Testis (tissue), 5 donors: ENCODE data around the gene CXCL10. TPM values are rescaled to one million over a fixed set of nuclear protein-coding genes. Genes with fewer than 3 reads are reported as not detected.

Experiments
- DNase-seq: peaks from one replicate; pipeline ENCODE4 v3.0.0-alpha.2; 2019
- H3K27ac ChIP-seq, 2 donors: fragments of 200-600 bp; sonication (generic); one replicate each; pipeline ENCODE4 v1.5.1; 2019
- H3K27me3 ChIP-seq: fragments of 200-600 bp; sonication (generic); one replicate; pipeline ENCODE4 v1.5.1; 2019
- H3K36me3 ChIP-seq: fragments of 200-600 bp; sonication (generic); one replicate; pipeline ENCODE4 v1.5.1; 2017; ENCODE audit warnings: low read depth; ENCODE audit errors: missing control alignments
- H3K4me1 ChIP-seq: fragments of 200-600 bp; sonication (generic); one replicate; pipeline ENCODE4 v1.5.1; 2019
- H3K4me3 ChIP-seq, 2 donors: fragments of 200-600 bp; sonication (generic); one replicate each; pipeline ENCODE4 v1.5.1; 2017 to 2019
- H3K9me3 ChIP-seq: fragments of 200-600 bp; sonication (generic); one replicate; pipeline ENCODE4 v1.5.1; 2017
- CTCF ChIP-seq, 3 experiments: fragments of 450-650 bp in 2 of 3; fragments of 200-600 bp in 1 of 3; sonication (generic) in 1 of 3; IDR thresholded peaks; one replicate each; pipeline ENCODE4 v1.5.1; 2016 to 2019; ENCODE audit warnings: antibody characterized with exemption in 3 of 3, mild to moderate bottlenecking in 2 of 3, moderate library complexity in 1 of 3
- POLR2A ChIP-seq: fragments of 450-650 bp; IDR thresholded peaks from one replicate; pipeline ENCODE4 v1.6.1; 2017; ENCODE audit warnings: antibody characterized with exemption, mild to moderate bottlenecking, moderate library complexity
- WGBS, 2 donors: methylation state at CpG; one replicate each; pipeline ENCODE4 v1.1.5; 2018; 5-methylcytosine and 5-hydroxymethylcytosine counted together
- intact Hi-C: fragments of 100-400 bp; cut with DNase I; formaldehyde crosslinking; loops from one replicate; pipeline ENCODE4 v1.15.1; 2023; ENCODE audit warnings: low total_unique reads
- long read RNA-seq, 2 donors: transcript quantifications; one replicate each; lab custom pipeline, GENCODE V29; 2026
- polyA plus RNA-seq: library from polyadenylated mRNA; stranded (reverse); fragments of 350-450 nt; fragmentation: Illumina TruSeq; extraction: RNeasy Lipid Tissue Mini Kit (QIAGEN cat#74804); gene quantifications from one replicate; pipeline ENCODE4 v1.2.3, GENCODE V29; 2014; ENCODE audit warnings: low read depth, low replicate concordance; ENCODE audit not compliant: insufficient read depth
- total RNA-seq, 2 donors: library from RNA; depleted of rRNA; stranded (reverse); fragments of >200 nt; gene quantifications; one replicate each; pipeline ENCODE4 v1.2.3, GENCODE V29; 2016

The CXCL10 gene
- total RNA-seq, result not detected
- polyA plus RNA-seq, result 5.9 TPM
- long read RNA-seq, donor 1, partial matches to known transcripts, result 0 of 4 reads
- long read RNA-seq, donor 1, other reads (novel, unspliced or antisense), result 0 of 4 reads
- long read RNA-seq, donor 2, result 0 reads

GRCh38 chr4:76023389-76023788 lies at the start of gene CXCL10:
CXCL10 (minus strand) TSS chr4:76023497; CDS start chr4:76023431, 66 bp downstream.
- Histone ChIP-seq H3K4me1 (no peaks in the 10 kb centered on the region), H3K4me3 (no peak within 1 kb of the TSS), H3K27me3 (no peaks in the 10 kb centered on the region), H3K27ac (no peak within 1 kb of the TSS), H3K36me3 (no peaks in the 10 kb centered on the region), H3K9me3 (no peaks in the 10 kb centered on the region)
- DNase-seq, result no peak
- 36 to 46% methylated on average over 3 of the region's 3 CpGs for WGBS, 2 donors
- intact Hi-C loops, result no loop called here
- TF ChIP-seq POLR2A, result no peak
- no peak for TF ChIP-seq CTCF (IDR thresholded peaks at IDR 0.05)

GRCh38 chr4:76072760-76073159 lies 49.5 kb upstream of the CXCL10 start:
- Histone ChIP-seq H3K36me3 (no peaks in the 10 kb centered on the region), H3K9me3 (no peaks in the 10 kb centered on the region), H3K4me3 (no peak overlapping the region), H3K27me3 (no peaks in the 10 kb centered on the region), H3K4me1 (no peaks in the 10 kb centered on the region), H3K27ac (no peak overlapping the region)
- WGBS, 2 donors, result 81 to 83% methylated on average over 4 of the region's 4 CpGs
- TF ChIP-seq POLR2A (no peak), CTCF (IDR thresholded peaks at IDR 0.05) (no peak)
- no peak for DNase-seq
- intact Hi-C loops, result no loop called here

GRCh38 chr4:76067652-76068286 lies 44.5 kb upstream of the CXCL10 start:
- TF ChIP-seq POLR2A, result no peak
- peak; percentile 60 to 75 (median 72) for TF ChIP-seq CTCF (IDR thresholded peaks at IDR 0.05)
- no peak overlapping the region for H3K4me3 ChIP-seq
- H3K36me3 ChIP-seq, result no peaks in the 10 kb centered on the region
- no peaks in the 10 kb centered on the region for H3K9me3 ChIP-seq
- DNase-seq, result peak; percentile 84
- no peaks in the 10 kb centered on the region for H3K4me1 ChIP-seq
- intact Hi-C loops, result loop anchor here (5.0 kb wide), 1 partner anchor 70 kb away; no protein-coding TSS in a partner anchor
- no peaks in the 10 kb centered on the region for H3K27me3 ChIP-seq
- no peak overlapping the region for H3K27ac ChIP-seq
- 27 to 34% methylated on average over 2 of the region's 2 CpGs for WGBS, 2 donors

GRCh38 chr4:76066546-76066945 lies 43.2 kb upstream of the CXCL10 start:
- 87% methylated on average over 3 of the region's 3 CpGs; no CpG with 5 or more reads in 1 of the 2 donors for WGBS, 2 donors
- Histone ChIP-seq H3K27me3 (no peaks in the 10 kb centered on the region), H3K27ac (no peak overlapping the region), H3K4me1 (no peaks in the 10 kb centered on the region), H3K4me3 (no peak overlapping the region), H3K9me3 (no peaks in the 10 kb centered on the region), H3K36me3 (no peaks in the 10 kb centered on the region)
- TF ChIP-seq CTCF (IDR thresholded peaks at IDR 0.05) (no peak), POLR2A (no peak)
- no peak for DNase-seq
- intact Hi-C loops, result loop anchor here (5.0 kb wide), 1 partner anchor 69 kb away; no protein-coding TSS in a partner anchor

- Histone ChIP-seq H3K9me3 (no peaks in the 10 kb centered on the region), H3K4me1 (no peaks in the 10 kb centered on the region), H3K36me3 (no peaks in the 10 kb centered on the region), H3K27ac (no peak overlapping the region), H3K27me3 (no peaks in the 10 kb centered on the region), H3K4me3 (no peak overlapping the region)
- TF ChIP-seq POLR2A (no peak), CTCF (IDR thresholded peaks at IDR 0.05) (no peak)
- 50 to 70% methylated on average over 1 of the region's 1 CpG for WGBS, 2 donors
- intact Hi-C loops, result no loop called here
- DNase-seq, result no peak
Observed at GRCh38 chr4:76061982-76062381, 38.7 kb upstream of the CXCL10 start.
